Stimulated activated CD8-positive, alpha-beta memory T cell treated with anti-CD3 and anti-CD28 coated beads, Interleukin-7, amount 100 ng/mL, for 4 hours (primary cell): Measurements from ENCODE around the gene OR8G5.

Experiments used
- DNase-seq, 2 donors: peaks; one replicate each; pipeline ENCODE4 v3.0.0-alpha.2; 2020; ENCODE audit warnings: low read depth in 2 of 2

Gene OR8G5

DNA sequence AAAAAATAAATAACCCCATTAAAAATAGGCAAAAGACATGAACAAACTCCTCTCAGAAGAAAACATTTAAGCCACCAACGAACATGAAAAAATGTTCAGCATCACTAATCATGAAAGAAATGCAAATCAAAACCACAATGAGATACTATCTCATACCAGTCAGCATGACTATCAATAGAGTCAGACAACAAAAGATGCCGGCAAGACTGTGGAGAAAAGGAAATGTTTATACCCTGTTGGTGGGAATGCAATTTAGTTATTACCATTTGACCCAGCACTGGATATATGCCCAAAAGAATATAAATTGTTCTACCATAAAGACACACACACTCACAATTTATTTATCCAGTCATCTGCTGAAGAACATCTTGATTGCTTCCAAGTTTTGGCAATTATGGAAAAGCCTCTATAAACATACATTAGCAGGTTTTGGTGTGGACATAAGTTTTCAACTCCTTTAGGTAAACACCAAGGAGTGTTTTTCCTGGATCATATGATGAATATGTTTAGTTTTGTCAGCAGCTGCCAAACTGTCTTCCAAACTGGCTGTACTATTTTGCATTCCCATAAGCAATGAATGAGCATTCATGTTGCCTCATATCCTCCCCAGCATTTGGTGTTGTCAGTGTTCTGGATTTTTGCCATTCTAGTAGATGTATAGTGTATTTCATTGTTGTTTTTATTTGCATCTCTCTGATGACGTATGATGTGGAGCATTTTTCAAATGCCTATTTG is 29.6 kb downstream of the OR8G5 start:
- no peak for DNase-seq

- DNase-seq = no peak
These were observed 38.5 kb downstream of the OR8G5 start for GRCh38 chr11:124294687-124295086.

DNA sequence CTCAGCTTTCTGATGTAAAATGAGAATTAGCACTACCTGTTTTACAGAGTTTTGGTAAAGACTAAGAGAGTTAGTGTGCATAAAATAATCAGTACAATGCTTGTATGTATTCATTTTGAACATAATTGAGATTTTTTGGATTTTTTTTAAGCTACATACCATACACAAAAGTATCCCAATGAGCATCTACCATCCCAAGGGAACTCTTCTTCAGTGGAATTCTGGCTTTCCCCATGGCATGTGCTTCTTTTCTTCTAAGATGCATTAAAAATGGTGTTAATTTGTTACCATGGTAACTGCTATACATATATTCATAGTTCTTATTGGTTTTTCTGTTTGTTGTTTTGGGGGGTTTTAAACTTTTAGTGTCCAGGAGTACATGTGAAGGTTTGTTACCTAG is 39.8 kb downstream of the OR8G5 start:
- DNase-seq = no peak

GRCh38 chr11:124297921-124298320 is 41.7 kb downstream of the OR8G5 start:
- DNase-seq = no peak

DNA sequence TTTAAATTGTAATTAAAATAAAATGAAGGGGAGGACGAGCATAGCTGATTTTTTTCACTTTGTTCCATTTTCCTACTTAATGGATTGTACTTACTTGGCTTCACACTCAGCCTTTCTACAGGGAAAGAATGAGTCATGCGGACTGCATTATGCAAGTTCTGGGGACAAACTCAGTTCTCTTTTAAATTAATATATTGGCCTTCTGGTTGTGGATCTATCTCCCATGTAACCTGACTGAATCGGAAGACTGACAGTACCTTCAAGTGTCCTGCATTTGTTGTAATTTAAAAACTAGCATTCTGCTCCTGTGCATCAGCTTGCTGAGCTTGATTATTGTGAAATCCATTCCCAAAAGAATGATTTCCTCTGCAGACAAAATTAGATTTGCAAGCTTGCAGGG is 45.4 kb downstream of the OR8G5 start:
- no peak for DNase-seq

DNA sequence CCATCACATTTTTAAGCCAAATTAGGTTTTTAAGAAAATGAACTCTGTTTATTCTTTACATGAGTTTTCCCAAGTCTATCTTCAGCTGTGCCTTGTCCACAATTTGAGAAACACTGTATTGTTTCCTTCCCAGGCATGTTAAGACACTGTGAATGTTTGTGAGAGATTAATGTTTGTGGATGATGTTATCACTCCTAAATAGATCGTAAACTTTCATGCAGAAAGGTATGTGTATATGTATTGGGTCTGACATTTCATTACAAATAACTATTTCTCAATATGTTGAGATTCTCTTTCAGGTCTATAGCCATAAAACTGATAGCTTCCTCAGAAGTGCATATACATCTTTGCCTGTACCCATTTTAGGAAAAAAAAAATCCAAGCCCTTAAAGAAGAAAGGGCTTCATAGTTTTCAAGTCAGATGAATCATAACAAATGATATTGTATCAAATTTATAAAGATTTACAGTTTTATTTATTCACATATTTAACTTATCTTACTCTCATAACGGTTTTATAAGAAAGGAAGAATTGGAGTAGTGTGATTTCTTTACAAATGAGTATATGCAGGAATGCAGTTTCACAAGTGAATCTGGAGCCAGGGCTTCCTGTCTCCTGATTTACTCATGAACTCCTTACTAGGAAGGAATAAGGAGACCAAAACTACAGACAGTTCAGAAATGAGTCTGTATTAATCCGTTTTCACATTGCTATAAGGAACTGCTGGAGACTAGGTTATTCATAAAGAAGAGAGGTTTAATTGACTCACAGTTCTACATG is 46.4 kb downstream of the OR8G5 start:
- no peak for DNase-seq

DNA sequence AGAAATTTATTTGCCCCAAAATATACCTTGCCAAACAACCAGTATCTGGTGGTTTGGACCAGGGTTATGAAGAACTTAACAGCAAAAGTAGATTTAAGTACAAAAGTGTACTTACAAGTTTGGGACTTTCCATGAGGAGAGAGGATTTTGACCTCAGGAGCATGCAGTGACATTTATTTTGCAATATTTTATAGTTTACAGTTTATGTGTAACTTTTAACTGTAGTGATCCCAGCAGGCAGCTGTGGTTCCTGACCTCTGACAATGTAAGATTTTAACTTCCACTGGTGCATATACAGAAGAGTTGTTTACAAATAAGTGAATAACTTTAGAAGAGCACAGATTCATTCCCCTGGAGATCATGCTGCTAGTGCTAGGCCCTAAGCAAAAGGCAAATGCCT is 50.9 kb downstream of the OR8G5 start:
- no peak for DNase-seq

- no peak for DNase-seq
These were observed 54.5 kb downstream of the OR8G5 start for GRCh38 chr11:124310721-124311120.

GRCh38 chr11:124311269-124311668 is 55.1 kb downstream of the OR8G5 start:
- no peak for DNase-seq

DNA sequence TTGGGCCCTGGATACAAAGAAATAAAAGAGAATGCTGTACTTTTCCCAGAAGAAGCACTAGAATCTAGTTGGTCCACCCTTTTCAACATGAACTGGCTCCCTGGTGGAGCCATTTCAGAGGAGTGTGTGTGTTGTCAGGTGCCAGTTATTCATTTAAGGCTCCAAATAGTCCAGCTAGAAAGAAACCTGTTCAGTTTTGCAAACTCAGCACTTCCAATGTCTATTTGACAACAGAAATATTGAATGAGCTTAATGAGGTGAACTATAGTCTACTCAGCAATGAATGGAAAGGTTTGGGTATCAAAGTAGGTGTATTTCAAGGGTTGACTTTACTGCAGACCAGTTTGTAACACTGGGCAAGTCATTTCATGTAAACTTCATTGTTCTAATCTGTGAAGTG is 55.5 kb downstream of the OR8G5 start:
- DNase-seq = no peak

DNA sequence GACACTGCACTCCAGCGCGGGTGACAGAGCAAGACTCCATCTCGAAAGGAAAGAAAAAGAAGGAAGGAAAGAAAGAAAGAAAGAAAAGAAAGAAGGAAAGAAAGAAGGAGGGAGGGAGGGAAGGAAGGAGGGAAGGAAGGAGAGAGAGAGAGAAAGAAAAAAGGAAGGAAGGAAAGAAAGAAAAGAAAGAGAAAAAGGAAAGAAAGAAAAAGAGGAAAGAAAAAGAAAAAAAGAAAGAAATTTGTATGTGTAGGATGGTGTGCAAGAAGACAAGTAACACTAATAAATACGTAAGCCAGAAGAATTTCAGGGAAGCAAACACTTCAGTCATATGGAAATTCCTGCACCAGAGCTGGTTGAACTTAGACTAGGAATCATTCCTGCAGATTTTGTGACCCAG is 57.0 kb downstream of the OR8G5 start:
- no peak for DNase-seq

- no peak for DNase-seq
These were observed 57.7 kb downstream of the OR8G5 start, which contains the start of gene OR8D1 for GRCh38 chr11:124313849-124314248. Gene OR8D1, minus strand, starts transcription at chr11:124313949. Its CDS starts 3,183 bp downstream, at chr11:124310766.

GRCh38 chr11:124315052-124315451 is 58.9 kb downstream of the OR8G5 start:
- DNase-seq = no peak
